Measurements from ENCODE around the gene ZSCAN21. TPM values are rescaled to one million over a fixed set of nuclear protein-coding genes. Genes with fewer than 3 reads are reported as not detected.

The ZSCAN21 gene
- total RNA-seq, 1 donor from 2014 or later = 11.1 TPM

DNA sequence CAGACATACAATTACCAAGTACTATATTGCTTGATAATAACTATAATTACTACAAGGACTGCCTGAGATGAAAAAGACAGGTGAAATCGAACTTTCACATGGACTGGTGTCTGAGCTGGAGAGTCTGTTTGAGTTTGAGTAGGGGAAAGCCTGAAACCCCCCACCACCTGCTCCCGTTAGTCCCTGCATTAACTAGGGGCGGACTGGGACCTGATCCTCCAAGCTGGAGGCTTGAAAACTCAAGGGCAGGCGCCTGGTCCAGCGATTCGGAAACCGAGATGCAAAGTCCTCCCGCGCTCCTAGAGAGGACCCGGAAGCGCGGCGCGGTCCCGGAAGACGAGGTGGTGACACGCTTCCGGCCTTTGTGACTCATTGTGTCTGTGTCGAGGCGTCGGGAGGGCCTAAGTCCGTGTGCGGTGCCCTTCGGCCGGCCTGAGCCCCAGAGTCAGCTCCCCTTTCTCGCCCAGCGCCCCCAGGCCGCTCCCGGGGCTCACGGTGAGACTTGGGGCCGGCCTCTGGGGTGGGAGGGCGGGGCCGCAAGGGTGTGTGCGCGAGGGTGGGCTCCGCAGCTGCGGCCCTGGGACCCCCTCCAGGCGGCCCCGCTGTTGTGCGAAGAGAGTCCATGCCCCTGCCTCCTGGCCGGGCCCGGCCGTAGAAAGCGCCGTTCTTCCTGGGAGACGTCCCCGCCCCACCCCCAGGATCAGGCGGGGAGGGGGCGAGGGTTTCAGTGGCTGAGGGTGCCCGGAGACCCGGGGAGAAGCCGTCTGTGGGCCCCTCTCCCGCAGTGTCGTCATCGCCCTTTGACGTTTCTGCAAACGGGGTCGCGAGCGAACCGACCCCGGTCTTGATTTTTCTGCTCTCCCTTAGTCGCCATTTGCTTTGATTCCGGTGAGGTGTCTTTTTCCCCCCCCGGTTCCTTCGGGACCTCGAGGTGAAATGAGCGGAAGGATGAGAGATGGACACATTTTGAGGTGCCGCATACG is 34.1 kb upstream of the ZSCAN21 start, which contains the start of gene ZKSCAN1:
ZKSCAN1 (plus strand) TSS at position 365 of the 983 bp plus-strand sequence. CDS start 7,911 bp downstream, outside the sequence.
- Mint-ChIP-seq H3K9me3 (ENCODE audit: unreplicated experiment) (no peaks in the 10 kb centered on the region), H3K27me3 (ENCODE audit: low read depth, unreplicated experiment) (no peaks in the 10 kb centered on the region), H3K27ac (ENCODE audit: unreplicated experiment) (peak within 1 kb of the TSS; percentile 98), H3K4me3 (ENCODE audit: unreplicated experiment) (peak within 1 kb of the TSS; percentile 94), H3K36me3 (ENCODE audit: low read depth, unreplicated experiment) (no peaks in the 10 kb centered on the region), H3K4me1 (ENCODE audit: low read depth, unreplicated experiment) (peaks cover 12% of the 10 kb centered on the region)
- TF ChIP-seq EZH2 (IDR thresholded peaks at IDR 0.05; ENCODE audit: insufficient read depth, low read length) = no peak
- Histone ChIP-seq H2AFZ (ENCODE audit: low read depth, low read length) (peak within 1 kb of the TSS; percentile 95), H3K9me3 (ENCODE audit: insufficient read depth, low read depth, low read length) (no peaks in the 10 kb centered on the region), H3K4me1 (ENCODE audit: insufficient read depth, low read length) (peaks cover 13% of the 10 kb centered on the region), H3K9ac (ENCODE audit: low read length) (peak within 1 kb of the TSS; percentile 99), H3K27me3 (ENCODE audit: insufficient read depth, low read length) (no peaks in the 10 kb centered on the region), H3K4me3 (ENCODE audit: insufficient read depth, low read depth, low read length) (peak within 1 kb of the TSS; percentile 84), H3K36me3 (ENCODE audit: insufficient read depth, low read length) (peaks cover 5% of the 10 kb centered on the region), H3K4me2 (ENCODE audit: low read length) (peak within 1 kb of the TSS; percentile 90), H4K20me1 (ENCODE audit: insufficient read depth, low read length) (peaks cover 39% of the 10 kb centered on the region), H3K79me2 (ENCODE audit: insufficient read depth, low read length) (peaks cover 54% of the 10 kb centered on the region), H3K27ac (ENCODE audit: low read depth, low read length) (peak within 1 kb of the TSS; percentile 96)
- FAIRE-seq (no peak), DNase-seq (ENCODE audit: low read depth) (peak; percentile 85)

DNA sequence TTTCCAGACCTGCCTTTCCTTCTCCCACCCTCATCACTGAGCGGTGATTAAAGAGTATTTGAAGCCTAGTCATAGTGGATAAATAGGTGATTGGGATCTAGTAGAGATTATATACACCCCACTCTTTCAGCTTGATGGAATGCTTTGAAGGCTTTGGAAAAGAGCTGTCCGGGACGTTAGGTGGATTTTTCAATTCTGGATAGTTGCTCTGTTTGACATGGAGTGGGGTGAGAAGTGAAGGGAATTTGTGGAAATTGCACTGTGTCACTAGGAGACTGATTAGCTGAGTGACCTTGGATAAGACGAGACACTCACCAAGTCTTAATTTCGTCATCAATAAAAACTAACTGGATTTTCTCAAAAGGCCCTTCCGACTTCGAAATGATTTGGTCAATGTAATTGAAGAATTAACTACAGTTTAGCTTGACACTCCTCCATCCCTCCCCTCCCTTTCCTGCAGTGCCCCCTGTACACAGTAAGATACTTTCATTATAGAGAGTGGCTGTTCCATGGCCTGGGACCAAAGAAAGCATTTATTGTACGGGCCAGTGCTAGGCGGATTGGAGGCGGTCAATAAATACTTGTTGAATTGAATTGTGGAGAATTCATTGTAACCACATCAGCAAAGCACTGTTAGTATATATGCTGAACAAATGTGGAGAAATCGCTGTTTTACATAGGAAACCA is 33.2 kb upstream of the ZSCAN21 start:
- H3K4me3 Mint-ChIP-seq (ENCODE audit: unreplicated experiment) = peak overlapping the region; percentile 94

More for the DNA sequence above, 33.2 kb upstream of the ZSCAN21 start:
- Histone ChIP-seq H3K27me3 (ENCODE audit: insufficient read depth, low read length) (no peaks in the 10 kb centered on the region), H3K9ac (ENCODE audit: low read length) (peak overlapping the region; percentile 99), H3K27ac (ENCODE audit: low read depth, low read length) (peak overlapping the region; percentile 96), H2AFZ (ENCODE audit: low read depth, low read length) (no peak overlapping the region), H3K9me3 (ENCODE audit: insufficient read depth, low read depth, low read length) (no peaks in the 10 kb centered on the region), H3K4me3 (ENCODE audit: insufficient read depth, low read depth, low read length) (peak overlapping the region; percentile 84), H3K4me2 (ENCODE audit: low read length) (peak overlapping the region; percentile 90), H3K36me3 (ENCODE audit: insufficient read depth, low read length) (peaks cover 5% of the 10 kb centered on the region), H4K20me1 (ENCODE audit: insufficient read depth, low read length) (peaks cover 45% of the 10 kb centered on the region), H3K79me2 (ENCODE audit: insufficient read depth, low read length) (peaks cover 61% of the 10 kb centered on the region), H3K4me1 (ENCODE audit: insufficient read depth, low read length) (peaks cover 13% of the 10 kb centered on the region)
- Mint-ChIP-seq H3K9me3 (ENCODE audit: unreplicated experiment) (no peaks in the 10 kb centered on the region), H3K27me3 (ENCODE audit: low read depth, unreplicated experiment) (no peaks in the 10 kb centered on the region), H3K4me1 (ENCODE audit: low read depth, unreplicated experiment) (peaks cover 12% of the 10 kb centered on the region), H3K36me3 (ENCODE audit: low read depth, unreplicated experiment) (no peaks in the 10 kb centered on the region), H3K27ac (ENCODE audit: unreplicated experiment) (peak overlapping the region; percentile 98)
- TF ChIP-seq, protein P1, sequence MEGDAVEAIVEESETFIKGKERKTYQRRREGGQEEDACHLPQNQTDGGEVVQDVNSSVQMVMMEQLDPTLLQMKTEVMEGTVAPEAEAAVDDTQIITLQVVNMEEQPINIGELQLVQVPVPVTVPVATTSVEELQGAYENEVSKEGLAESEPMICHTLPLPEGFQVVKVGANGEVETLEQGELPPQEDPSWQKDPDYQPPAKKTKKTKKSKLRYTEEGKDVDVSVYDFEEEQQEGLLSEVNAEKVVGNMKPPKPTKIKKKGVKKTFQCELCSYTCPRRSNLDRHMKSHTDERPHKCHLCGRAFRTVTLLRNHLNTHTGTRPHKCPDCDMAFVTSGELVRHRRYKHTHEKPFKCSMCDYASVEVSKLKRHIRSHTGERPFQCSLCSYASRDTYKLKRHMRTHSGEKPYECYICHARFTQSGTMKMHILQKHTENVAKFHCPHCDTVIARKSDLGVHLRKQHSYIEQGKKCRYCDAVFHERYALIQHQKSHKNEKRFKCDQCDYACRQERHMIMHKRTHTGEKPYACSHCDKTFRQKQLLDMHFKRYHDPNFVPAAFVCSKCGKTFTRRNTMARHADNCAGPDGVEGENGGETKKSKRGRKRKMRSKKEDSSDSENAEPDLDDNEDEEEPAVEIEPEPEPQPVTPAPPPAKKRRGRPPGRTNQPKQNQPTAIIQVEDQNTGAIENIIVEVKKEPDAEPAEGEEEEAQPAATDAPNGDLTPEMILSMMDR (IDR thresholded peaks at IDR 0.05; ENCODE audit: insufficient read depth, low read depth, low read length) = no peak
- no peak for TF ChIP-seq EZH2 (IDR thresholded peaks at IDR 0.05; ENCODE audit: insufficient read depth, low read length)
- DNase-seq (ENCODE audit: low read depth) (no peak), FAIRE-seq (no peak)
